Coronary artery (tissue), 2 donors: ENCODE measurements around the gene CNP.

Experiments
- DNase-seq: peaks from one replicate; pipeline ENCODE4 v3.0.0-alpha.2; 2017; ENCODE audit warnings: low spot score
- H3K27ac ChIP-seq, 2 donors: fragments of 200-600 bp; sonication (generic); one replicate each; pipeline ENCODE4 v1.5.1; 2016 to 2019
- H3K4me3 ChIP-seq: fragments of 200-600 bp; sonication (generic); 2 replicates; pipeline ENCODE4 v1.5.1; 2016; ENCODE audit warnings: mild to moderate bottlenecking, moderate library complexity
- TF ChIP-seq, protein P1 (sequence below): fragments of 200-600 bp; sonication (generic); IDR thresholded peaks from one replicate; pipeline ENCODE4 v1.5.1; 2019; ENCODE audit warnings: antibody characterized with exemption

CNP gene

DNA sequence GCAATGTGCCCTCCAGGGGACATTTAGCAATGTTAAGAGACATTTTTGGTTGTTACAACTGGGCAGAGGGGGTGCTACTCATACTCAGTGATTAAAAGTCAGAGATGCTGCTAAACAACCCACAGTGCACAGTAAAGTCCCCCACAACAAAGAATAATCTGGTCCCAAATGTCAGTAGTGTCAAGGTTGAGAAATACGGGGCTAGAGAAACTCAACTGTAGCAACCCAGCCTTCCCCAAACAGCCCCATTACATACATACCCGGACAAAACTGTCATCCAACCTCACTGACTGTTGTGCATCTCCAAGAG is 30.2 kb downstream of the CNP start:
- Histone ChIP-seq H3K4me3 (no peak overlapping the region), H3K27ac (no peak overlapping the region)
- DNase-seq: no peak
- TF ChIP-seq, protein P1, sequence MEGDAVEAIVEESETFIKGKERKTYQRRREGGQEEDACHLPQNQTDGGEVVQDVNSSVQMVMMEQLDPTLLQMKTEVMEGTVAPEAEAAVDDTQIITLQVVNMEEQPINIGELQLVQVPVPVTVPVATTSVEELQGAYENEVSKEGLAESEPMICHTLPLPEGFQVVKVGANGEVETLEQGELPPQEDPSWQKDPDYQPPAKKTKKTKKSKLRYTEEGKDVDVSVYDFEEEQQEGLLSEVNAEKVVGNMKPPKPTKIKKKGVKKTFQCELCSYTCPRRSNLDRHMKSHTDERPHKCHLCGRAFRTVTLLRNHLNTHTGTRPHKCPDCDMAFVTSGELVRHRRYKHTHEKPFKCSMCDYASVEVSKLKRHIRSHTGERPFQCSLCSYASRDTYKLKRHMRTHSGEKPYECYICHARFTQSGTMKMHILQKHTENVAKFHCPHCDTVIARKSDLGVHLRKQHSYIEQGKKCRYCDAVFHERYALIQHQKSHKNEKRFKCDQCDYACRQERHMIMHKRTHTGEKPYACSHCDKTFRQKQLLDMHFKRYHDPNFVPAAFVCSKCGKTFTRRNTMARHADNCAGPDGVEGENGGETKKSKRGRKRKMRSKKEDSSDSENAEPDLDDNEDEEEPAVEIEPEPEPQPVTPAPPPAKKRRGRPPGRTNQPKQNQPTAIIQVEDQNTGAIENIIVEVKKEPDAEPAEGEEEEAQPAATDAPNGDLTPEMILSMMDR: no peak

DNA sequence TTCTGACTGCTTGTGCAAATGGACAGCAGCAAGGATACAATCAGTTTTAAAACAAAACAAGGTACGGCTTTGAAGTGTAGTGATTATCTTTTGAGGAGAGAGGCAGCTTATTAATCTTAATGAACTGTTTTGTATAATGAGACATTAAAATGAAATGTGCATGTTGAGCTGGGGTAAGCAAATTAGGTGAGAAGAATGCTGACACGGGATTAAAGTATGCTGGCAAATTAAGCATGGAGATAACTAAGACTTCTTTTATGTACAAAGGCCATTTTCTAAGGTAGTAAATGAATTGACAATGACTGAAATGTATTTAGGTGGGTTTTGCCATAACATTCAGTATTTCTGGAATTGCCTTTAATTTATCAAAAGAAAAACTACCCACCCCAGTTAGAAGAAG is 31.9 kb downstream of the CNP start:
- no peak for DNase-seq
- Histone ChIP-seq H3K27ac (no peak overlapping the region), H3K4me3 (no peak overlapping the region)
- TF ChIP-seq, protein P1: no peak

DNA sequence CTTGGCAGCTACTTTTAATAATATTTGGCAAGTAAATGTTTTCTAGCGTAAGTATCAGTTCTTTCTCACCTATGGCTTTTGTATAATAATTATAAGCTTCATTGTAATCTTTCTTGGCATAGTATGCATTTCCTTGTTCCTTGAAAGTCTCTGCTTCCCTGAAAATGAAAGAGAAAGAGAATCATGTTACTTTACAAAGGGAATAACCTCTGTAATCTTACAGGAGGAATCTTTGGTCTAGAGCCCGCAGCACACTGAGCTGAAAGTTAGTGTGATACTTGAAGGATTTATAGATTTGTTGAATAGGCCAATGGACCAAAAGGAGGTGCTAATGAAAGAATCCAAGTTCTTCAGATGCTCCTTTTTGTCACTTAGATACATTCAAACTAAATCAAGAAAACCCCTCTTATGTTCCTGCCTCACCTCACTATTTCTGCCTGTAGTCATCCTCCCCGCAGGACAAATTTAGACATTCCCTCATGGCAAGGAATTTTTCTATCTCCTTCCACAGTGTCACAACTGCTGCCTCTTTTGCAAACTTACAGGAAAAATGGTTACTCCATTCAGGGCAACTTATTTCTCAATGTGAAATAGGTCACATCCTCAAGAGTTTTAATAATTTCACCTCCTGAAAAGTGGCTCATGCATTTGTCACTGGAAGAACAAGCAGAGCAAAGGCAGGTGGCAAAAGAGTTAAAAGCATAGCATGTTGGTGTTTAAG is 34.0 kb downstream of the CNP start:
- H3K27ac ChIP-seq: no peak overlapping the region
- H3K4me3 ChIP-seq: no peak overlapping the region
- TF ChIP-seq, protein P1: no peak
- no peak for DNase-seq

DNA sequence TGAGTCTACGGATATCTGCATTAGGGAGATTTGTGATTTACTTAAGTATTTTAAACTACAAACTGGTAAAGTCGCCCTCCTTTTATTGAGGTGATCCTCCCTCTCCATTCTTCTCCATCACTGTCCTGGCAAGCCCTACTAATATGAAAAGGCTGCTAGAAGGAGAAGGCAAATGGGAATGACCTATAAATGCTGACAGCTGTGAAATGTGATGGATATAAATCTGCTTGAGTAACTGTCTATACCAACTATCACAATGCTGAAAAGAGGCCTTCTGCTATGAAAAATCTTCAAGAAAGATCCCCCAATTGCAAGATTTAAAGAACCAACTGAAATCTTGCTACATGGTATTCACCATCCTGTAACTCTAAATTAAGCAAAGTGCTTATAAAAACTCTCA is 35.1 kb downstream of the CNP start:
- H3K27ac ChIP-seq: no peak overlapping the region
- TF ChIP-seq, protein P1: no peak
- H3K4me3 ChIP-seq: no peak overlapping the region
- no peak for DNase-seq

DNA sequence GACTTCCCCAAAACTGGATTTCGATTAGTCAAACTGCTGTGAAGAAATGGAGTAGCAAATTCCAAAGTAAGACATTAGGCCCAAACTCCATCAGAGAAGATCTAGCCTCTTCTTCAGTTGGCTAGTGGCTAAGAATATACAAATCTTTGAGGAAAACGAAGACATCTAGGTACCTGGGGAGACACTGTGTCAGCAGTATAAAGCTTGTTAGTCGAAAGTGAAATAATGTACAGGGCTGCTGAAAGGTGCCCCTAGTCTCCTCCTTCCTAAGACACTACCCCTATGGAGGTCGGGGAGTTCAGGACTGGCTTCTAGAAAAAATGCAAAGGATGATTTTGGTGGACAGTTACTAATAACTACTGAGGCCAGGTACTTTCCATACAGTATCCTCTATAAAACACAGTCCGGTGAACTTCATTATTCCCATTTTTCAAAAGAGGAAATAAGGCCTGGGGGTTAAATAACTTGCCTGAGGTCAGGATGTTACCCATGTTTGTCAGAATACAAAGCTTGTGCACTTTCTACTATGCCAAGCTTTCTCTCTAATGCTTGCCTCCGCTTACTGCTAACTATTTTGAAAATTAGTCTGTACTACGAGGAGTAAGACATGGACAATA is 35.7 kb downstream of the CNP start:
- no peak overlapping the region for H3K4me3 ChIP-seq
- DNase-seq: no peak
- TF ChIP-seq, protein P1: no peak
- no peak overlapping the region for H3K27ac ChIP-seq

DNA sequence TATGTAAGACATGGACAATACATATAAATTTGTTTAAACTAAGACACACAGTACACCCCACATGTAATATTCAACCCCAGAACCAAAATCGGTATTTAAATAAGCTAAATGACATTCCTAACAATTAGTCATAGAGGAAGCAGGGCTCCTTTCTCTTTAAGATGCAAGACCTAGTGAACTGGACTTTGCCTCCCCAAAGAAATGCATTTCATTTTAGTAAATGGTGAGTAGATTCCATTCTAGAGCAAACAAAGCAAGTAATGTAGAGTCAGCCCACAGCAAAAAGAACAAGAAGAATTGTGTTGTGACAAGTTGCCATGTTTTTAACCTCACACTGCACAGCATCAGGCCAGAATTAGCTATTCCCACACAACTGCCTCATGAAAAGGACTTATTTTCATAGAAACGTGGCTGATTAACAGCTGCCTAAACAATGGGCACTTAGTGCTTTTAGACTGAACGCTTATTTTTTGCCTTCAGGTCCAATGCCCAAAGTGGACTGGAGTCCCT is 36.3 kb downstream of the CNP start:
- DNase-seq: no peak
- Histone ChIP-seq H3K27ac (no peak overlapping the region), H3K4me3 (no peak overlapping the region)
- TF ChIP-seq, protein P1: no peak

DNA sequence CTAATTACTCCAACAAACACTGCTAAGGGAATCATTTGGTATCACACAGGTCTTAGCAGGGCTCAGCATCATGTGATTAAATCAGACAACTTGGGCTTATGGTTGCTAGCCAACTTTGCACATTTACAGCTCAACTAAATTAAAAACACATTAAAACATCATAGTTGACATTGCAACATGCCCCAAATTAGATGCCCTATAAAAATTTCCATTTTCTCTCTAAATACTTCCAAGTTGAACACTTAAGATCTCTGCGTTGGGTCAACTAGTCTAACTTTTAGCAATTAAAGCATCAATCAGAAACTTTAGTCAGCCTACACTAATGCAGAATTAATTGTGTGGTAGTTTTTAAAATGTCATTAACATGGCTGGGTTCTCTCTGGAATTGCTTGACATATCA is 38.6 kb downstream of the CNP start:
- DNase-seq: no peak
- Histone ChIP-seq H3K4me3 (no peak overlapping the region), H3K27ac (no peak overlapping the region)
- TF ChIP-seq, protein P1: no peak
